Stimulated activated CD8-positive, alpha-beta memory T cell treated with anti-CD3 and anti-CD28 coated beads, Interleukin-15, amount 100 ng/mL, for 24 hours (primary cell): ENCODE measurements around the gene DLGAP1.

Source experiments
- DNase-seq: peaks from one replicate; pipeline ENCODE4 v3.0.0-alpha.2; 2020; ENCODE audit warnings: low read depth

DLGAP1 gene

GRCh38 chr18:3530807-3531206 is 924.3 kb downstream of the DLGAP1 start:
- DNase-seq = no peak

GRCh38 chr18:3529601-3530000 is 925.5 kb downstream of the DLGAP1 start:
- no peak for DNase-seq

- DNase-seq = no peak
These were observed 926.0 kb downstream of the DLGAP1 start for GRCh38 chr18:3529077-3529476.

- no peak for DNase-seq
These were observed 926.9 kb downstream of the DLGAP1 start for GRCh38 chr18:3528231-3528630.

- no peak for DNase-seq
These were observed 928.4 kb downstream of the DLGAP1 start for GRCh38 chr18:3526421-3527354.

GRCh38 chr18:3525870-3526420 is 929.2 kb downstream of the DLGAP1 start:
- DNase-seq = no peak

GRCh38 chr18:3524706-3525105 is 930.4 kb downstream of the DLGAP1 start:
- DNase-seq = no peak

- DNase-seq = no peak
These were observed 934.6 kb downstream of the DLGAP1 start for GRCh38 chr18:3520230-3521085.

- DNase-seq = no peak
These were observed 940.5 kb downstream of the DLGAP1 start for GRCh38 chr18:3514312-3515216.

- DNase-seq = no peak
These were observed 941.6 kb downstream of the DLGAP1 start for GRCh38 chr18:3513481-3513880.

GRCh38 chr18:3511980-3512379 is 943.1 kb downstream of the DLGAP1 start:
- no peak for DNase-seq

- no peak for DNase-seq
These were observed 944.2 kb downstream of the DLGAP1 start for GRCh38 chr18:3510896-3511295.

- no peak for DNase-seq
These were observed 945.1 kb downstream of the DLGAP1 start for GRCh38 chr18:3510024-3510423.

- no peak for DNase-seq
These were observed 946.2 kb downstream of the DLGAP1 start for GRCh38 chr18:3508576-3509549.

- DNase-seq = no peak
These were observed 950.5 kb downstream of the DLGAP1 start for GRCh38 chr18:3504637-3505036.

GRCh38 chr18:3502650-3503049 is 952.5 kb downstream of the DLGAP1 start:
- no peak for DNase-seq

GRCh38 chr18:3500016-3500415 is 955.1 kb downstream of the DLGAP1 start:
- DNase-seq = no peak

GRCh38 chr18:3499501-3499900 is 955.6 kb downstream of the DLGAP1 start:
- no peak for DNase-seq

- no peak for DNase-seq
These were observed 956.2 kb downstream of the DLGAP1 start for GRCh38 chr18:3498698-3499471.
